Measurements from ENCODE around the gene CYP27C1.

- TF ChIP-seq, protein P1, sequence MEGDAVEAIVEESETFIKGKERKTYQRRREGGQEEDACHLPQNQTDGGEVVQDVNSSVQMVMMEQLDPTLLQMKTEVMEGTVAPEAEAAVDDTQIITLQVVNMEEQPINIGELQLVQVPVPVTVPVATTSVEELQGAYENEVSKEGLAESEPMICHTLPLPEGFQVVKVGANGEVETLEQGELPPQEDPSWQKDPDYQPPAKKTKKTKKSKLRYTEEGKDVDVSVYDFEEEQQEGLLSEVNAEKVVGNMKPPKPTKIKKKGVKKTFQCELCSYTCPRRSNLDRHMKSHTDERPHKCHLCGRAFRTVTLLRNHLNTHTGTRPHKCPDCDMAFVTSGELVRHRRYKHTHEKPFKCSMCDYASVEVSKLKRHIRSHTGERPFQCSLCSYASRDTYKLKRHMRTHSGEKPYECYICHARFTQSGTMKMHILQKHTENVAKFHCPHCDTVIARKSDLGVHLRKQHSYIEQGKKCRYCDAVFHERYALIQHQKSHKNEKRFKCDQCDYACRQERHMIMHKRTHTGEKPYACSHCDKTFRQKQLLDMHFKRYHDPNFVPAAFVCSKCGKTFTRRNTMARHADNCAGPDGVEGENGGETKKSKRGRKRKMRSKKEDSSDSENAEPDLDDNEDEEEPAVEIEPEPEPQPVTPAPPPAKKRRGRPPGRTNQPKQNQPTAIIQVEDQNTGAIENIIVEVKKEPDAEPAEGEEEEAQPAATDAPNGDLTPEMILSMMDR (conservative IDR thresholded peaks at IDR 0.05 in 1 of 2, IDR thresholded peaks at IDR 0.05 in 1 of 2; ENCODE audit: low read depth in 1 of 2, low read length in 2 of 2) = no peak
- TF ChIP-seq EZH2 (IDR thresholded peaks at IDR 0.05; ENCODE audit: low read length, missing control alignments) = no peak
Observed at GRCh38 chr2:127225186-127225960, 5.3 kb upstream of the CYP27C1 start.
